ENCODE results near the gene KDM1A.

KDM1A gene

GRCh38 chr1:23103001-23103889 is 84.0 kb downstream of the KDM1A start:
- DNase-seq (ENCODE audit: low read depth in 1 of 2, low spot score in 1 of 2) = peak in 1 of 2 donors; percentile 43

DNA sequence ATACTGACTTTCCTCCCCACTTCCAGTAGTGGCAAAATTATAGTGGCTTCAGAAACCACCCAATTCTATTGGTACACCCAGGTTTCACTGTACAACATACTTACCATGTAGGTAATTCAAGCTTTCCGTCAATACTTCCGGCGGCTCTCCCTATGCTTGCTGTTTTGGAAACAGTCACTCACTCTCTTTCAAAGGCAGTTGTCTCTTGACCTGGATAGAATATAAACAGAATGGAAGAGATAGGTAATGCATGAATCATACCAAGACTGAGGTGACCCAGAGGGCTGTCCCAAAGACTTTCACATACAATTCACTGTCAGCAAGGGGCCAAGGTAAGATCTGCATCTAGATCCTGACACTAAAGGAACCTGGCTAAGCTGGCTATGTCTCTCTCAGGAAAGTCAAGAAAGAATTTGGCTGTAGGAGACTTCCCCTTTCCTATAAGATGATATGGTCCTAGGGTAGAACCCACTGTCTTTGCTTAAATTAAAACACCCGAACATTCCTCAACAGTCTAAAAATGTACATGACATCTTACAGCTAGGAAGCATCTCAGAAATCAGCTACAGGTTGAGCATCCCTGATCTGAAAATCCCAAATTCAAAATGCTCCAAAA is 89.8 kb downstream of the KDM1A start:
- peak in 1 of 2 donors; percentile 10 for DNase-seq (ENCODE audit: low read depth in 1 of 2, low spot score in 1 of 2)

GRCh38 chr1:23110391-23110790 is 91.1 kb downstream of the KDM1A start:
- DNase-seq (ENCODE audit: low read depth in 1 of 2, low spot score in 1 of 2) = no peak

DNA sequence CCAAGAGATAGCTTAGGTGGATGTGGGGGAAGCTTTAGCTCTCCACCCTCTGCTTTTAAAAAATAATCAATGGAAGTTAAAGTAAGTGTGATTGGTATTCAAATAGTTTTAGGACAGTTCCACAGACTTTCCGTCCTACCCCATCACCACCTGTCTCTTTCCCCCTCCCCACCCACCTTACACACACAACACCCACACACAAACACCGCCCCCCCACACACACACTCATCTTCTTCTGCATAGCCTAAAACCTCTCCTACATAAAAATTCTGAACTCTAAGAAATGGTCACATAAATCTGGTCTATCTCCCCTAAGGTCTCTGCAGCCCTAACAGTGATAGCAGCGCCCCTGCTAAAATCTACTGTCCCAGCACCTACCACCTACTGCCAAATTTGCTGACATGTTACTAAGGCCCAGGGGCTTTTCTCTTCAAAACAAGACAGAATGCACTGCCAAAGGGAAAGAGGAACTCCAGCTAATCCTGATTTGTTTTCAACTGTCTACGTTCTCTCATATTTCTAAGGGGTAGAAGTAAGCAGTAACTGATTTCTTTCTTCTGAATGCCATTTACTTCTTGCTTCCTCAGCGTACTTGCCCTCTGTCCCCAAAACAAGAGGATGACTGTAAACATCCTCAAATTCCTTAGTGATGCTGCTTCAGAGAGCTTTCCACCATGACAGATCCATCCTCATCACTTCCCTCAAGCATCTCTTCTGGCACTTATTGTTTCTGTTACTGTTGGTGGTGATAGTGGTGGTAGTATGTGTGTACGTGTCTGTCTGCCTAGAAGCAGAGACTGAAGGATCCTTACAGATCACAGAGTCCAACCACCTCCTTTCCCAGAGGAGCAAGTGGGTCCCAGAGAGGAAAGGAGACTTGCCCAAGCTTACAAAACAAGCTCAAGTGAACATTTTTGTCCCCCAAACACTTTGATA is 92.6 kb downstream of the KDM1A start:
- no peak for DNase-seq (ENCODE audit: low read depth in 1 of 2, low spot score in 1 of 2)

GRCh38 chr1:23114424-23115079 is 95.3 kb downstream of the KDM1A start:
- no peak for DNase-seq (ENCODE audit: low read depth in 1 of 2, low spot score in 1 of 2)

- DNase-seq (ENCODE audit: low read depth in 1 of 2, low spot score in 1 of 2) = no peak
These were observed 97.1 kb downstream of the KDM1A start for GRCh38 chr1:23116216-23116836.

DNA sequence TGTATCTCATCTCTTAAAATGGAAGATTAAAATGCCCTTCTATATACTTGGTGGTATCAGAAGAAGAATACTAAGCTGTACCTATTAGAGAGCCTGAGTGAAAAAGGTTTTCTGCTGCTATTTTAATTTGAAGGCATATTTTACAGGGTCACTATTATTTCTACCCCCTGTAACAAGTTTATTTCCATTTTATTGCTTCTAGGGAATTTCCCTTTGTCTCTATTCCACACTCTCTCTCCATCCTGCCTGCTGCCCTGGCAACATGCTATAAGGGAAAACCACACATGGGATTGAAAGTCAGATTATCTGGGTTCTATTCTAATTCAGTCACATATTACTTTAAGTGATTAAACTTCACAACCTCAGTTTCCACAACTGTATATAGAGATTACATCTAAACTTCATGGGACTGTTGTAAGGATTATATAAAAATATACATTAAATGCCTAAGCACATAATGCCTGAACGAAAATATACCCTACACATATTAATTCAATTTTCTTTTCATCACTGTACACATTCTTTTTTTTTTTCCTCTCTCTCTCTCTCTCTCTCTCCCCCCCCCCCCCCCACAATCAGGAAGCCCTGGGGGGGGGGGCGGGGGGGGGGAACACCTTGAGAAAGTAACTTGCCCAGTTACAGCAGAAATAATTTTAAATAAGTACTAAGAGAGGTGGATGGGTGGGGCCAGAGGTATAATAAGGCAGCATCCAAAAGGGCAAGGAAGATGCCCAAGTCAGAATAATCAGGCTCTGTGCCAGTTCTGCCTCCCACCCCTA is 97.8 kb downstream of the KDM1A start:
- no peak for DNase-seq (ENCODE audit: low read depth in 1 of 2, low spot score in 1 of 2)

GRCh38 chr1:23118407-23118806 is 99.1 kb downstream of the KDM1A start:
- no peak for DNase-seq (ENCODE audit: low read depth in 1 of 2, low spot score in 1 of 2)

DNA sequence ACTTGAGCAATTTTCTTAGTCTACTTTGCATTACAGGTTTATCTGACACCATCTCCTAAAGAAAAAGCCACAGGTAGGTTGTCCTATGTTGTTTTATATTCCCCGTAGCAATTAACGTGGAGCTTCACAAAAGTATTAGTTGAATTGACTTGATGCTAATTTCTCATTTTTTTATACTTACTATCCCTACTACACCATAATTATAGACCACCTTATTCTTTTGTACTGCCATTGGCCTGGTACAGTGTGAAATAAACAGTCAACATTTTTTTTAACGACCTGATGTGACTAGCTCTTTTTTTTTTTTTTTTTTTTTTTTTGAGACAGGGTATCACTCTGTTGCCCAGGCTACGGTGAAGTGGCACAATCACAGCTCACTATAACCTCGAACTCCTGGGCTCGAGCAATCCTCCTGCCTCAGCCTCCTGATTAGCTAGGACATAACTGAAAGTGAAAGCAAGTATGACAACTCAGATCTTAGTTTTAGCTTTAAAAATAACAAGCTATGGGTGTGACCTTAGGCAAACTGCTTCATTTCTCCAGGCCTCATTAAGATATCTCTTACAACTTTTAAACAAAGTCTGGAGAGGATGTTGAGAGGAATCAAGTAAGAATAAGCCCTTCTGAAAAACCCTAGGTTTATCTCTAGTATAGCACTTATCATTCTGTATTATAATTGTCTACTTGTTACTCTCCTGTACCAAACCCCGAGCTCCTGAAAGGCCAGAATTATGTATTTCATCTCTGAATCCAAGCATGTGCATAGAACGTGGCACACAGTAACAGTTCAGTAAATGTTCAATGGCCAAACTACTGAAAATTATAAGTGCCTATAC is 99.9 kb downstream of the KDM1A start:
- no peak for DNase-seq (ENCODE audit: low read depth in 1 of 2, low spot score in 1 of 2)

GRCh38 chr1:23120383-23120782 is 101.1 kb downstream of the KDM1A start:
- no peak for DNase-seq (ENCODE audit: low read depth in 1 of 2, low spot score in 1 of 2)

DNA sequence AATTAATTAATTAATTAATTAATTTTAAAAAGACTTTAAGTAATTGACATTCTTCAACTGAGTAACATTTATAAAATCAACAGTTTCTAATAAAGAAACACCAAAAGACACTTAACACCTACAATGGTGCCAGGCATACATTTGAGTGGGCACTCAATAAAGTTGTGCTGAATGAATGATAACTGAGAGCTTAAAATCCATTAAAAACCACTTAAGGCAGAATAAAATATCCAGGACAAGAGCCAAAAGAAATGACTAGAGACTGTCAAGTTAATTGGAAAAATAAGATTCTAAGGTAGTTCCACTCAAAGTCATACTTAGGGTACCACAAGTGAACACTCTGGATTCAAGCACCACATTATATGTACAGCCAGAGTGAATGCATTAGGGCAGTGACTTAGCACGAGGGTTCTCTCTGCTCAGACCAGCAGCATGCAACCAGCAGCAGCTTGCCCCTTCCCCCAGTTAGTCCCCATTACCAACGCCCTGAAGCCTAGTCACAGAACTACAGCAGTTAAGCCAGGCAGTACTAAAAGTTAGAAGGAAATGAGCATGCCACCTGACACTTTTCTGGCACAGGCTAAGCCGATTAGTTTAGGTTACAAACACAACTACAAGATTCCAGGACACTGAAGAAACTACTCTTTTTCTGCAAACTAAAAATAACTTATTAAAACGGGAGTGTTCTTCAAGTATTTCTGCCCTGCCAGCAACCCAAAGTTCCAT is 102.9 kb downstream of the KDM1A start:
- no peak for DNase-seq (ENCODE audit: low read depth in 1 of 2, low spot score in 1 of 2)

- DNase-seq (ENCODE audit: low read depth in 1 of 2, low spot score in 1 of 2) = no peak
These were observed 103.5 kb downstream of the KDM1A start for GRCh38 chr1:23122796-23123195.

DNA sequence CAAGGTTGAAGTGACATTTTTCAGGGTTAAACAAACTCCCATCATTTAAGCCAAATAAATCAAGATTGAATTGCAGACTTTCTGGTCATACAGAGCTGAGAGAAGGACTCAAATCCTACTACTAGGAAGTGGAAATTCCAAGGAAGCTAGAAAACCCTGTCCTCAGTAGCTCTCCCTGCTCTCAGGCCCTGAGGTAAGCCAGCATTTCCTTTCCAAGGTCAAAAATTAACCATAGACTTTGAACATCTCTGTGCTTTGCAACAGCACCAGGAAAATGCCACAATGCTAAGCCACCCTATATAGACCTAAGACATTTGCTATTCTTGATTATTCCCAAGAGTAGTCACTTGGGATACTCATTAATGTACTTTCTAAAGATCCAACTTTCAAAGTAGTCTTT is 104.3 kb downstream of the KDM1A start:
- no peak for DNase-seq (ENCODE audit: low read depth in 1 of 2, low spot score in 1 of 2)

GRCh38 chr1:23124259-23125026 is 105.2 kb downstream of the KDM1A start:
- DNase-seq (ENCODE audit: low read depth in 1 of 2, low spot score in 1 of 2) = no peak

- DNase-seq (ENCODE audit: low read depth in 1 of 2, low spot score in 1 of 2) = no peak
These were observed 106.2 kb downstream of the KDM1A start for GRCh38 chr1:23125489-23125888.

- no peak for DNase-seq (ENCODE audit: low read depth in 1 of 2, low spot score in 1 of 2)
These were observed 106.9 kb downstream of the KDM1A start for GRCh38 chr1:23126200-23126599.

DNA sequence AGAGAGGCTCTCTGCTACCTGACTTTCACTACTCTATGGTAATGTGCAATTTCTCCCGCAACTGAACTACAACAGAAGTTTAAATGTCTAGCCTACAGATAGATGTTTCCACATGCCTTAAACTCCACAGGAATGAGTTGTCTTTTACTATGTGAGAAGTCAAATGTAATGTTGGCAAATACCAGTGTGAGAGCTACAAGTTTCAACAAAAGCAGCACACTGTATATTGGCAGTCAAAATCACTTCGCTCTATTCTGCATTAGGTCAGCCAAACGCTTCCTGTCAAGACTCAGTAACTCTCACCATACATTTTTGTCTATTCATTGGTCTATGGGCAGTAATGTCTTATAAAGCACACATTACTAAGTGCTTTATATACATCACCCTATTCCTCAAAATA is 107.5 kb downstream of the KDM1A start:
- DNase-seq (ENCODE audit: low read depth in 1 of 2, low spot score in 1 of 2) = no peak

Measured in activated CD4-positive, alpha-beta T cell treated with anti-CD3 and anti-CD28 coated beads, Interleukin-2, amount 50 U/mL, for 24 hours (primary cell).